ENCODE measurements around the gene ALK. TPM values are rescaled to one million over a fixed set of nuclear protein-coding genes. Genes with fewer than 3 reads are reported as not detected.

The ALK gene
- total and polyA plus RNA-seq, 2 experiments from 2014 or later: 0.35 TPM; not detected in 1

DNA sequence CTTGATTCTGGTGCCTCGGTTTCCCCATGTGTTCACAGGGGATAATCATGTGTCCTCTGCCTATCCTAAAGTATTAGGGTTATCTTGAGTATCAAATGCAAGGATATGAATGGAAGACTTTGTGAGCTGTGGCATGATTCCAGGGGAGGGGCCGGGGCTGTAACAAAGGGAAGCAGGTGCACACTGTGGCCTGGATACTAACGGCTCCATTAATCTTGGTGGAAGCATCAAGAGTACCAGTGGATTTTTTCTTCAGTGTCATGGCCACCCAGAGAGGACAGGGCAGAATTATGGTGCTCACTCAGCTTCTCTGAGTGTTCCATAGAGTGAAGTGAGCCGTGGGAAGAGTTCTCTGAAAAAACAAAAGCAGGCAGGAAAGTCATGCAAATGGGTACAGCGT lies 320.1 kb downstream of the ALK start:
- Mint-ChIP-seq H3K27ac (no peak overlapping the region), H3K9me3 (peaks cover 4% of the 10 kb centered on the region; the same call in 2 of the 3 replicates), H3K4me3 (no peak overlapping the region), H3K36me3 (ENCODE audit: low read depth) (peaks cover 4% of the 10 kb centered on the region; the same call in 1 of the 3 replicates), H3K4me1 (peaks cover 35% of the 10 kb centered on the region), H3K27me3 (ENCODE audit: insufficient read depth, low read depth, poor library complexity) (peaks cover 1% of the 10 kb centered on the region)
- Histone ChIP-seq H3K4me3 (no peak overlapping the region), H3K4me1 (ENCODE audit: insufficient read depth) (peaks cover 21% of the 10 kb centered on the region), H4K20me1 (replicated peaks; ENCODE audit: insufficient read depth) (no peaks in the 10 kb centered on the region), H3K27ac (ENCODE audit: low read depth) (no peak overlapping the region), H3K36me3 (ENCODE audit: insufficient read depth) (no peaks in the 10 kb centered on the region), H3K27me3 (ENCODE audit: insufficient read depth) (no peaks in the 10 kb centered on the region), H3K79me2 (replicated peaks; ENCODE audit: insufficient read depth) (no peaks in the 10 kb centered on the region), H3K4me2 (no peak overlapping the region), H2AFZ (no peak overlapping the region), H3K9me2 (ENCODE audit: insufficient read depth) (peaks cover 24% of the 10 kb centered on the region; the same call in 1 of the 2 replicates), H3F3A (replicated peaks; ENCODE audit: low read depth) (no peaks in the 10 kb centered on the region)
- TF ChIP-seq POLR2AphosphoS5 (IDR thresholded peaks at IDR 0.05; ENCODE audit: low read depth) (no peak), EZH2phosphoT487 (IDR thresholded peaks at IDR 0.05; ENCODE audit: unreplicated experiment) (no peak), NANOG (IDR thresholded peaks at IDR 0.05; ENCODE audit: borderline replicate concordance) (no peak), JUNB (IDR thresholded peaks at IDR 0.05; ENCODE audit: unreplicated experiment) (no peak)
- TF ChIP-seq, protein P1, sequence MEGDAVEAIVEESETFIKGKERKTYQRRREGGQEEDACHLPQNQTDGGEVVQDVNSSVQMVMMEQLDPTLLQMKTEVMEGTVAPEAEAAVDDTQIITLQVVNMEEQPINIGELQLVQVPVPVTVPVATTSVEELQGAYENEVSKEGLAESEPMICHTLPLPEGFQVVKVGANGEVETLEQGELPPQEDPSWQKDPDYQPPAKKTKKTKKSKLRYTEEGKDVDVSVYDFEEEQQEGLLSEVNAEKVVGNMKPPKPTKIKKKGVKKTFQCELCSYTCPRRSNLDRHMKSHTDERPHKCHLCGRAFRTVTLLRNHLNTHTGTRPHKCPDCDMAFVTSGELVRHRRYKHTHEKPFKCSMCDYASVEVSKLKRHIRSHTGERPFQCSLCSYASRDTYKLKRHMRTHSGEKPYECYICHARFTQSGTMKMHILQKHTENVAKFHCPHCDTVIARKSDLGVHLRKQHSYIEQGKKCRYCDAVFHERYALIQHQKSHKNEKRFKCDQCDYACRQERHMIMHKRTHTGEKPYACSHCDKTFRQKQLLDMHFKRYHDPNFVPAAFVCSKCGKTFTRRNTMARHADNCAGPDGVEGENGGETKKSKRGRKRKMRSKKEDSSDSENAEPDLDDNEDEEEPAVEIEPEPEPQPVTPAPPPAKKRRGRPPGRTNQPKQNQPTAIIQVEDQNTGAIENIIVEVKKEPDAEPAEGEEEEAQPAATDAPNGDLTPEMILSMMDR (conservative IDR thresholded peaks at IDR 0.05; ENCODE audit: low read depth in 2 of 2): no peak
- TF ChIP-seq, protein P2, sequence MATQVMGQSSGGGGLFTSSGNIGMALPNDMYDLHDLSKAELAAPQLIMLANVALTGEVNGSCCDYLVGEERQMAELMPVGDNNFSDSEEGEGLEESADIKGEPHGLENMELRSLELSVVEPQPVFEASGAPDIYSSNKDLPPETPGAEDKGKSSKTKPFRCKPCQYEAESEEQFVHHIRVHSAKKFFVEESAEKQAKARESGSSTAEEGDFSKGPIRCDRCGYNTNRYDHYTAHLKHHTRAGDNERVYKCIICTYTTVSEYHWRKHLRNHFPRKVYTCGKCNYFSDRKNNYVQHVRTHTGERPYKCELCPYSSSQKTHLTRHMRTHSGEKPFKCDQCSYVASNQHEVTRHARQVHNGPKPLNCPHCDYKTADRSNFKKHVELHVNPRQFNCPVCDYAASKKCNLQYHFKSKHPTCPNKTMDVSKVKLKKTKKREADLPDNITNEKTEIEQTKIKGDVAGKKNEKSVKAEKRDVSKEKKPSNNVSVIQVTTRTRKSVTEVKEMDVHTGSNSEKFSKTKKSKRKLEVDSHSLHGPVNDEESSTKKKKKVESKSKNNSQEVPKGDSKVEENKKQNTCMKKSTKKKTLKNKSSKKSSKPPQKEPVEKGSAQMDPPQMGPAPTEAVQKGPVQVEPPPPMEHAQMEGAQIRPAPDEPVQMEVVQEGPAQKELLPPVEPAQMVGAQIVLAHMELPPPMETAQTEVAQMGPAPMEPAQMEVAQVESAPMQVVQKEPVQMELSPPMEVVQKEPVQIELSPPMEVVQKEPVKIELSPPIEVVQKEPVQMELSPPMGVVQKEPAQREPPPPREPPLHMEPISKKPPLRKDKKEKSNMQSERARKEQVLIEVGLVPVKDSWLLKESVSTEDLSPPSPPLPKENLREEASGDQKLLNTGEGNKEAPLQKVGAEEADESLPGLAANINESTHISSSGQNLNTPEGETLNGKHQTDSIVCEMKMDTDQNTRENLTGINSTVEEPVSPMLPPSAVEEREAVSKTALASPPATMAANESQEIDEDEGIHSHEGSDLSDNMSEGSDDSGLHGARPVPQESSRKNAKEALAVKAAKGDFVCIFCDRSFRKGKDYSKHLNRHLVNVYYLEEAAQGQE (IDR thresholded peaks at IDR 0.05; ENCODE audit: unreplicated experiment): no peak
- TF ChIP-seq, protein P3, sequence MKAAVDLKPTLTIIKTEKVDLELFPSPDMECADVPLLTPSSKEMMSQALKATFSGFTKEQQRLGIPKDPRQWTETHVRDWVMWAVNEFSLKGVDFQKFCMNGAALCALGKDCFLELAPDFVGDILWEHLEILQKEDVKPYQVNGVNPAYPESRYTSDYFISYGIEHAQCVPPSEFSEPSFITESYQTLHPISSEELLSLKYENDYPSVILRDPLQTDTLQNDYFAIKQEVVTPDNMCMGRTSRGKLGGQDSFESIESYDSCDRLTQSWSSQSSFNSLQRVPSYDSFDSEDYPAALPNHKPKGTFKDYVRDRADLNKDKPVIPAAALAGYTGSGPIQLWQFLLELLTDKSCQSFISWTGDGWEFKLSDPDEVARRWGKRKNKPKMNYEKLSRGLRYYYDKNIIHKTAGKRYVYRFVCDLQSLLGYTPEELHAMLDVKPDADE (IDR thresholded peaks at IDR 0.05): no peak
- TF ChIP-seq, protein P4, sequence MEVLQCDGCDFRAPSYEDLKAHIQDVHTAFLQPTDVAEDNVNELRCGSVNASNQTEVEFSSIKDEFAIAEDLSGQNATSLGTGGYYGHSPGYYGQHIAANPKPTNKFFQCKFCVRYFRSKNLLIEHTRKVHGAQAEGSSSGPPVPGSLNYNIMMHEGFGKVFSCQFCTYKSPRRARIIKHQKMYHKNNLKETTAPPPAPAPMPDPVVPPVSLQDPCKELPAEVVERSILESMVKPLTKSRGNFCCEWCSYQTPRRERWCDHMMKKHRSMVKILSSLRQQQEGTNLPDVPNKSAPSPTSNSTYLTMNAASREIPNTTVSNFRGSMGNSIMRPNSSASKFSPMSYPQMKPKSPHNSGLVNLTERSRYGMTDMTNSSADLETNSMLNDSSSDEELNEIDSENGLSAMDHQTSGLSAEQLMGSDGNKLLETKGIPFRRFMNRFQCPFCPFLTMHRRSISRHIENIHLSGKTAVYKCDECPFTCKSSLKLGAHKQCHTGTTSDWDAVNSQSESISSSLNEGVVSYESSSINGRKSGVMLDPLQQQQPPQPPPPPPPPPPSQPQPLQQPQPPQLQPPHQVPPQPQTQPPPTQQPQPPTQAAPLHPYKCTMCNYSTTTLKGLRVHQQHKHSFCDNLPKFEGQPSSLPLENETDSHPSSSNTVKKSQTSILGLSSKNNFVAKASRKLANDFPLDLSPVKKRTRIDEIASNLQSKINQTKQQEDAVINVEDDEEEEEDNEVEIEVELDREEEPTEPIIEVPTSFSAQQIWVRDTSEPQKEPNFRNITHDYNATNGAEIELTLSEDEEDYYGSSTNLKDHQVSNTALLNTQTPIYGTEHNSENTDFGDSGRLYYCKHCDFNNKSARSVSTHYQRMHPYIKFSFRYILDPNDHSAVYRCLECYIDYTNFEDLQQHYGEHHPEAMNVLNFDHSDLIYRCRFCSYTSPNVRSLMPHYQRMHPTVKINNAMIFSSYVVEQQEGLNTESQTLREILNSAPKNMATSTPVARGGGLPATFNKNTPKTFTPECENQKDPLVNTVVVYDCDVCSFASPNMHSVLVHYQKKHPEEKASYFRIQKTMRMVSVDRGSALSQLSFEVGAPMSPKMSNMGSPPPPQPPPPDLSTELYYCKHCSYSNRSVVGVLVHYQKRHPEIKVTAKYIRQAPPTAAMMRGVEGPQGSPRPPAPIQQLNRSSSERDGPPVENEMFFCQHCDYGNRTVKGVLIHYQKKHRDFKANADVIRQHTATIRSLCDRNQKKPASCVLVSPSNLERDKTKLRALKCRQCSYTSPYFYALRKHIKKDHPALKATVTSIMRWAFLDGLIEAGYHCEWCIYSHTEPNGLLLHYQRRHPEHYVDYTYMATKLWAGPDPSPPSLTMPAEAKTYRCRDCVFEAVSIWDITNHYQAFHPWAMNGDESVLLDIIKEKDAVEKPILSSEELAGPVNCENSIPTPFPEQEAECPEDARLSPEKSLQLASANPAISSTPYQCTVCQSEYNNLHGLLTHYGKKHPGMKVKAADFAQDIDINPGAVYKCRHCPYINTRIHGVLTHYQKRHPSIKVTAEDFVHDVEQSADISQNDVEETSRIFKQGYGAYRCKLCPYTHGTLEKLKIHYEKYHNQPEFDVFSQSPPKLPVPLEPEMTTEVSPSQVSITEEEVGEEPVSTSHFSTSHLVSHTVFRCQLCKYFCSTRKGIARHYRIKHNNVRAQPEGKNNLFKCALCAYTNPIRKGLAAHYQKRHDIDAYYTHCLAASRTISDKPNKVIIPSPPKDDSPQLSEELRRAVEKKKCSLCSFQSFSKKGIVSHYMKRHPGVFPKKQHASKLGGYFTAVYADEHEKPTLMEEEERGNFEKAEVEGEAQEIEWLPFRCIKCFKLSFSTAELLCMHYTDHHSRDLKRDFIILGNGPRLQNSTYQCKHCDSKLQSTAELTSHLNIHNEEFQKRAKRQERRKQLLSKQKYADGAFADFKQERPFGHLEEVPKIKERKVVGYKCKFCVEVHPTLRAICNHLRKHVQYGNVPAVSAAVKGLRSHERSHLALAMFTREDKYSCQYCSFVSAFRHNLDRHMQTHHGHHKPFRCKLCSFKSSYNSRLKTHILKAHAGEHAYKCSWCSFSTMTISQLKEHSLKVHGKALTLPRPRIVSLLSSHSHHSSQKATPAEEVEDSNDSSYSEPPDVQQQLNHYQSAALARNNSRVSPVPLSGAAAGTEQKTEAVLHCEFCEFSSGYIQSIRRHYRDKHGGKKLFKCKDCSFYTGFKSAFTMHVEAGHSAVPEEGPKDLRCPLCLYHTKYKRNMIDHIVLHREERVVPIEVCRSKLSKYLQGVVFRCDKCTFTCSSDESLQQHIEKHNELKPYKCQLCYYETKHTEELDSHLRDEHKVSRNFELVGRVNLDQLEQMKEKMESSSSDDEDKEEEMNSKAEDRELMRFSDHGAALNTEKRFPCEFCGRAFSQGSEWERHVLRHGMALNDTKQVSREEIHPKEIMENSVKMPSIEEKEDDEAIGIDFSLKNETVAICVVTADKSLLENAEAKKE (CRISPR knock-in tag; IDR thresholded peaks at IDR 0.05): no peak
- no peak for DNase-seq (ENCODE audit: low spot score)
- no peak for ATAC-seq
